Astrocyte (in vitro differentiated cells and primary cell): ENCODE results near the gene FAF2.

Experiments used
- CTCF ChIP-seq: IDR thresholded peaks from 2 replicates; pipeline ENCODE4 v1.5.1; 2011; ENCODE audit warnings: low read depth, mild to moderate bottlenecking, inconsistent platforms, low read length, moderate library complexity; ENCODE audit not compliant: insufficient read depth
- EZH2 ChIP-seq: IDR thresholded peaks from 2 replicates; pipeline ENCODE4 v1.6.1; 2012; ENCODE audit warnings: mild to moderate bottlenecking, low read length, inconsistent platforms; ENCODE audit not compliant: insufficient read depth

GRCh38 chr5:176491101-176491502 lies 42.9 kb downstream of the FAF2 start:
- no peak for TF ChIP-seq EZH2
- no peak for TF ChIP-seq CTCF
